NOMO-1 treated with DMSO at 0.1 percent for 48 hours (cell line): ENCODE results near the gene EAPP.
A peak's percentile ranks its signal among the peaks of the same experiment; 100 is the strongest.
"Not testable (repeated sequence)": the region's sequence is repeated elsewhere in the genome, so short reads cannot be mapped to it uniquely, and the experiment has no call there.

Experiments
- DNase-seq: peaks from one replicate; lab custom pipeline; 2025; ENCODE audit not compliant: unreplicated experiment; lab: John Stamatoyannopoulos, UW

EAPP gene

DNA sequence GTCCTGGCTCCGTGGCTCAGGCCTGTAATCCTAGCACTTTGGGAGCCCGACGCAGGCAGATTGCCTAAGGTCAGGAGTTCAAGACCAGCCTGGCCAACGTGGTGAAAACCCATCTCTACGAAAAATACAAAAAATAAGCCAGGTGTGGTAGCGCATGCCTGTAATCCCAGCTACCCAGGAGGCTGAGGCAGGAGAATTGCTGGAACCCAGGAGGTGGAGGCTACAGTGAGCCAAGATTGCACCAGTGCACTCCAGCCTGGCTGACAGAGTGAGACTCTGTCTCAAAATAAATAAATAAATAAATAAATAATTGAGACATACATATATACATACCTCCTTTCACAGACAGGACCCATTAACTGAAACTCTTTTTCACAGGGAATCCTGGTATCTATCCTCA is 1.4 kb downstream of the EAPP start:
- DNase-seq, result not testable (repeated sequence)

DNA sequence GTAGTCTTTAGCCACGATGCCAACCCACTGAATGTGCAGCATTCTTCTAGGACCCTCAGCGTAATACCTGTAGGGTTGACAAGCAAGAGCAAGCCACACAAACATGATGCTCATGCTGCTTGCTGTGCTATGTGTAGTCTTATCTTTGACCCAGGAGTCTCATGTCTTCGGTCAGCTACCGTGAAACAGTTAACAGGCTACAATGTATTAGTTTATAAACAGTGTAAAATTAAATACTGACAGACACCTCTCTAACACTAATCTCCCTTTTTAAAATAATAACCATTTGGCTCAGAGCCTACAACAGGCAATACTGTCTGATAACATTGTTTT is 1.9 kb downstream of the EAPP start:
- no peak for DNase-seq

DNA sequence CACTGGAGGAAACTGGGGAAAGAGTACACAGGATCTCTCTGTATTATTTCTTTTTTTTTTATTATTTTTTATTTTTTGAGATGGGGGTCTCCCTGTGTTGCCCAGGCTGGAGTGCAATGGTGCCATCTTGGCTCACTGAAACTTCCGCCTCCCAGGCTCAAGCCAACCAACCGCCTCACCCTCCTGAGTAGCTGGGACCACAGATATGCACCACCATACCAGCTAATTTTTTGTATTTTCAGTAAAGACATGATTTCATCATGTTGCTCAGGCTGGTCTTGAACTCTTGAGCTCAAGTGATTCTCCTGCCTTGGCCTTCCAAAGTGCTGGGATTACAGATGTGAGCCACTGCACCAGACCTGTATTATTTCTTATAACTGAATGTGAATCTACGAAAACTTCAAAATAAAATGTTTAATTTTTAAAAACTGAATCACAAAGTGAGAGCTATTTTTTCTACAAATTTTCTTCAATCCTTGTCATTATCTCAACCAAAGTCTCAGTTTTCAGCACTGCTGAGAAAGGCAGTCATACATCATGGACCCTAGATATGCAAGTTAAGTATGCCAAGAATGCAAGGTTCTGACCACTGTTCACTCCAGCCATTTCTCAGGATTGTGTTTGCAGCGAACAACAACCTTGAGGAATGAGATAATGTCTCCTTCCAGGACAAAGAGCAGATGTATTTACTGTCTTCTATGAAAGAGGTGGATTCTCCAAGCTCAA is 2.4 kb downstream of the EAPP start:
- DNase-seq, result no peak

DNA sequence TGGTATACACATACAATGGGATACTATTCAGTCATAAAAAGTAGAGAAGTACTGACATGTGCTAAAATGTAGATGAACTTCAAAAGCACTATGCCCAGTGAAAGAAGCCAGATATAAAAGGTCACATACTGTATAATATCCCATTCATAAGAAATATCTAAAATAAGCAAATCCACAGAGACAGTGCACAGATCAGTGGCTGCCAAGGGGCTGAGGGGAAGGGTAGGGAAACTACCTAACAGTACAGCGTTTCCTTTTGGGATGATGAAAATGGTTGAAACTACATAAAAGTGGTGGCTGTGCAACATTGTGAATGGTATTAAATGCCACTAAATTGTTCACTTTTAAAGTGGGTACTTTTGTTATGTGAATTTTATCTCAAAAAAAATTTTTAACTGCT is 11.9 kb downstream of the EAPP start:
- DNase-seq, result no peak

DNA sequence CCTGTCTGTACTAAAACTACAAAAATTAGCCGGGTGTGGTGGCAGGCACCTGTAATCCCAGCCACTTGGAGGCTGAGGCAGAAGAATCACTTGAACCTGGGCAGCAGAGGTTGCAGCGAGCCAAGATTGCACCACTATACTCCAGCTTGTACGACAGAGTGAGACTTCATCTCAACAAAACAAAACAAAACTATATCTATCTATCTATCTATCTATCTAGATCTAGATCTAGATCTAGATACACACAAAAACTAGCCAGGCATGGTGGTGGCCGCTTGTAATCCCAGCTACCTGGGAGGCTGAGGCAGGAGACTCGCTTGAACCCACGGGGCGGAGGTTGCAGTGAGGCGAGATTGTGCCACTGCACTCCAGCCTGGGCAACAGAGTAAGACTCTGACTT is 15.3 kb downstream of the EAPP start:
- not testable (repeated sequence) for DNase-seq

DNA sequence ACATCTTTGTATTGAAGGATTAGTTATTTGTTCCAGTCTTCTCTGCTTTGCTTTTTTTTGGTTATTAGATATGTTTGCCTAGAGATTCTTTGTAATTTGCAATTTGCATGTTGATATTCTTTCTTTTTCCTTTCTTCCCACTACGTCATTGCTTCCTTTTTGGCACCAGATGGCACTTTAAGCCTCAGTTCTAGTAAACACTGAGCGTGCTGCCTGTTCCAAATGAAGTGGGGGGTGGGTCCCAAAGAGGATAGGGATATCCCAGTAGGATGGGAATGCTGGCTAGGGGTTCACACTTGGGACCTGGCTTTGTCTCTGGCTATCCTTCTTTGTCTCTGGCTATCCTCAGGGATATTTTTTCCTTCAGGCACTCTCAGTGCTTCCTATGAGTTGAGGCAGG is 17.0 kb downstream of the EAPP start:
- DNase-seq, result no peak

DNA sequence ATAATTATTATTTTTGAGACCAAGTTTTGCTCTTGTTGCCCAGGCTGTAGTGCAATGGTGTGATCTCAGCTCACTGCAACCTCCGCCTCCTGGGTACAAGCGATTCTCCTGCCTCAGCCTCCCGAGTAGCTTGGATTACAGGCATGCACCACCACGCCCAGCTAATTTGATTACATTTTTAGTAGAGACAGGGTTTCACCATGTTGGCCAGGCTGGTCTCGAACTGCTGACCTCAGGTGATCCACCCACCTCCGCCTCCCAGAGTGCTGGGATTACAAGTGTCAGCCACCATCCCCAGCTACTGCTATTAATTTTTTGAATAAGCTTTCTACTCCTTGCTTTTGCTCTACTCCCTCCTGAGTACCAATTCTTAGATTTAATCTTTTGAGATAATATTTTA is 18.4 kb downstream of the EAPP start:
- DNase-seq, result not testable (repeated sequence)

DNA sequence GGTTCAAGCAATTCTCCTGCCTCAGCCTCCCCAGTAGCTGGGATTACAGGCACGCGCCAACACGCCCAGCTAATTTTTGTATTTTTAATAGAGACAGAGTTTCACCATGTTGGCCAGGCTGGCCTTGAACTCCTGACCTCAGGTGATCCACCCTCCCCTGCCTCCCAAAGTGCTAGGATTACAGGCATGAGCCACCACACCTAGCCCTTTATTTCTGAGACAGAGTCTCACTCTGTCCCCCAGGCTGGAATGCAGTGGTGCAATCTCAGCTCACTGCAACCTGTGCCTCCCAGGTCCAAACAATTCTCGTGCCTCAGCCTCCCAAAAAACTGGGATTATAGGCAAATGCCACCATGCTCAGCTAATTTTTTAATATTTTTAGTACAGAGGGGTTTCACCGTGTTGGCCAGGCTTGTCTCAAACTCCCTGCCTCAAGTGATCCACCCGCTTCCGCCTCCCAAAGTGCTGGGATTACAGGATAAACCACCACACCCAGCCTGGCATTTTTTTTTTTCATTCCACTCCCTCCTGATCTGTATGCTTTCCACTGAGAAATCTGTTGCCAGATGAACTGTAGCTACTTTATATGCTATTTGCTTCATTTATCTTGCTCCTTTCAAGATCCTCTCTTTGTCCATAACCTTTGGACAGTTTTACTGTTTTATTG is 19.1 kb downstream of the EAPP start:
- not testable (repeated sequence) for DNase-seq

DNA sequence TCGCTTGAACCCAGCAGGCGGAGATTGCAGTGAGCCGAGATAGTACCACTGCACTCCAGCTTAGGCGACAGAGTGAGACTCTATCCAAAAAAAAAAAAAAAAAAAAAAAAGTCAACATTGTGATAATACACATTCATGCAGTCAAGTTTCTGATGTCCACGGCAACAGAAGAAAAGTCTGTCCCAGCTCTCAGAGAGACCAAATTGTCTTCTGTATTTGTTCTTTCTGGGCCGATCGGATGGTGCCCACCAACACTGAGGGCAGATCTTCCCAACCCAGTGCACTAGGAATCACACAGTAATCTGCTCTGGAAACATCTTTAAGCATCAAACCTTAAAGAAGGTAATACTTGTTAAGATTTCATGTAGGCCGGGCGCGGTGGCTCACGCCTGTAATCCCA is 31.6 kb downstream of the EAPP start:
- no peak for DNase-seq

DNA sequence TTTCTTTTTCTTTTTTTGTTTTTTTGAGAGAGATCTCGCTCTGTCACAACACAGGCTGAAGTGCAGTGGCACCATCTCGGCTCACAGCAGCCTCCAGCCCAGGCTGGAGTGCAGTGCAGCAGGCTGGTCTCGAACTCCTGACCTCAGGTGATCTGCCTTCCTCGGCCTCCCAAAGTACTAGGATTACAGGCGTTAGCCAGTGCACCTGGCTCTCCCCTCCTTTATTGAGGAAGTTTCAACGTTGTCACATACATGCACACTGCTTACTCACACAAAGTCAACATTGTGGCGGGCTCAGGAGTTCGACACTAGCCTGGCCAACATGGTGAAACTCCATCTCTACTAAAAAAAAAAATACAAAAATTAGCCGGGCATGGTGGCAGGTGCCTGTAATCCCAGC is 32.0 kb downstream of the EAPP start:
- DNase-seq, result no peak

DNA sequence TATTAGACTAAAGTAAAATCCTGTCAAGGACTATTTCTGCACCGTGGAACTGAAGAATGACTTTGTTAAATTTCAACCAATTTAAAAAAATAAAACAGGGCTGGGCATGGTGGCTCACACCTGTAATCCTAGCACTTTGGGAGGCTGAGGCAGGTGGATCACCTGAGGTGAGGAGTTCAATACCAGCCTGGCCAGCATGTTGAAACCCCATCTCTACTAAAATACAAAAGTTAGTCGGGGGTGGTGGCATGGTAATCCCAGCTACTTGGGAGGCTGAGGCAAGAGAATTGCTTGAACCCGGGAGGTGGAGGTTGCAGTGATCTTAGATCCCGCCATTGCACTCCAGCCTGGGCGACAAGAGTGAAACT is 34.4 kb downstream of the EAPP start:
- DNase-seq, result not testable (repeated sequence)

DNA sequence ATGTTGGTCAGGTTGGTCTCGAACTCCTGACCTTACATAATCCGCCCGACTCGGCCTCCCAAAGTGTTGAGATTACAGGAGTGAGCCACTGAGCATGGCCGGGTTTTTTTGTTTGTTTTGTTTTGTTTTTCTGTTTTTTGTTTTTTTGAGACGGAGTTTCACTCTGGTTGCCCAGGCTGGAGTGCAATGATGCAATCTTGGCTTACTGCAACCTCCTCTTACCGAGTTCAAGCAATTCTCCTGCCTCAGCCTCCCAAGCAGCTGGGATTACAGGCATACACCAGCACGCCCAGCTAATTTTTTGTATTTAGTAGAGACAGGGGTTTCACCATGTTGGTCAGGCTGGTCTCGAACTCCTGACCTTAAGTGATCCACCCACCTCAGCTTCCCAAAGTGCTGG is 35.5 kb downstream of the EAPP start:
- not testable (repeated sequence) for DNase-seq

DNA sequence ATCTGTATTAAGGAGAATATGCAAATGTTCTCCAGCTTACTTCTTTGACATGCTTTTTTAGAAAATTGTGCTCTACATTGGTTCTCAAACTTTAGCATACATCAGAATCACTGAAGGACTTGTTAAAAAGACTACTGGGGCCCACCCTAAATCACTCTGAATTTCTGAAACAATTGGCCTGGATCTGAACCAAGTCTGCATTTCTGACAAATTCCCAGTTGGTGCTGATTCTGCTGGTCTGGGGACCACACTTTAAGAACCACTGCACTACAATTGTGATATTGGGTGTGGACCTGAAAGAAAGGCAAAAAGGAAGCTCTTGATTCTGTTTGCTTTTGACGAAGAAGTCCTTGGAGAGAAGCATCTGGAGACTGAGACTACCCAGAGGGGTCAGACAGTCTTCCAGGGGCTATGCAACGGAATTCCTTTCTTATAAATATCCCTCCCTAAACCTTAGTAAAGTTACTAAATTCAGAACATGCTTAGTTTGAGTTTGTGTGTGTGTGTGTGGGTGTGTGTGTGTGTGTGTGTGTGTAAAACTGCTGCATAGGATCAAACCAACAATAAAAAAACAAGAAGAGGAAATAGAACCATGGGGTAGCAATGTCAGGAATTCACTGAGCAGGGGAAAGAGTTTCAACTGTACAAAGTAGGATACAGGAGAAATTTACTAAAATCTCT is 36.8 kb downstream of the EAPP start:
- no peak for DNase-seq

DNA sequence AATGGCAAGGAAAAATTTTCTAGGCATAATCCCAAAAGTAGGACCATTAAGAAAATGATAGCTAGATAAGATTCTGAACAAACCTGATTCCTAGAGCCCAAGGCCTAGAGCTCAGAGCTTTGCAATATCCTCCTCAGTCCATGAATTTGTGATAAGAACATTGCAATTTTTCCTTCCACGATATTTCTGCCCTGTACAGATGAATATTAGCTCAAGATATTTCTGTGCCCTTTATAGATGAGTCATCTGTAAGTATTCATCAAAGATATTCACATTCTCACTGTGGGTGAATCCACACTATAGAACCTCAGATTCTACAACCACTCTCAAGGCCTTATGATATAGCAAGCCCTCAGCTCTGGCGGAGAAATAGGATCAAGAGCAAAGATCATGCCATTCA is 37.5 kb downstream of the EAPP start:
- DNase-seq, result no peak

DNA sequence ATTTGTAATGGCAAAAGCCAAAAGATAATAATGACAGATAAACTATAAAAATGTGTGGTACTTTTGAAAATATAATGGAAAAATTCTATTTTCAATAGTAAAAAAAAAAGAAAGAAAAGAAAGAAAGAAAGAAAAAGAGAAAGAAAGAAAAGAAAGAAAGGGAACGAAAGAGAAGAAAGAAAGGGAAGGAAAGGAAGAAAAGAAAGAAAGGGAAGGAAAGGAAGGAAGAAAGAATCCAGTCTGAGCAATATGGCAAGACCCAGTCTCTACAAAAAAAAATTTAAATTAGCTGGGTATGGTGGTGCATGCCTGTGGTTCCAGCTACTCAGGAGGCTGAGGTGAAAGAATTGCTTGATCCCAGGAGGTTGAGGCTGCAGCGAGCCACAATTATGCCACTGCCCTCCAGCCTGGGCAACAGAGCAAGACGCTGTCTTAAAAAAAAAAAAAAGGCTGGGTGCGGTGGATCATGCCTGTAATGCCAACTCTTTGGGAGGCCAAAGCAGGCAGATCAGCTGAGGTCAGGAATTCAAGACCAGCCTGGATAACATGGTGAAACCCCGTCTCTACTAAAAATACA is 38.4 kb downstream of the EAPP start:
- no peak for DNase-seq

DNA sequence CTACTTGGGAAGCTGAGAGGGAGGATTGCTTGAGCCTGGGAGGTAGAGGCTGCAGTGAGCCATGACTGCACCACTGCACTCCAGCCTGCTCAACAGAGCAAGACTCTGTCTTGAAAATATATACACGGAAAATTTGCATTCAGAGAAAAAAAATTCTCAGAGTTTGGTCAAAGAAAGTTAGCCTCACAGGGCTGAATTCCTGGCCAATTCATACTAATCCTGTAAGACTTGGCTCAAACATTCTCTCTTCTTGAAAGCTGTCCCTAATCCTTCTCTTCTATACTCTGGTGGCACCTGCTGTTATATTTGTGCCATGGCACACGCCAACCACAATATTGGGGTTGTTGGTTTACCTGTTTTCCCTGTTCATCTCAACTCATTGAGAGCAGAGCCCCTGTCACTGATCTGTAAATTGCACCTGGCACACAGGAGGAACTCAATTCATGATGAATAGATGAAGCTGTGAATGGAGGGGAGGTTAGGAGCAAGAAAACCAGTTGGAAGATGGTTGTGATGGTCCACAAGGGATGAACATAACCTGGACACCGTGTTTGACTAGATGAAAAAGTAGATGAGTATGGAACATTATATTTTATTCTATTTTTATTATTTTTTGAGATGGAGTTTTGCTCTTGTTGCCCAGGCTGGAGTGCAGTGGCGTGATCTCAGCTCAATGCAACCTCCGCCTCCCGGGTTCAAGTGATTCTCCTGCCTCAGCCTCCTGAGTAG is 40.7 kb downstream of the EAPP start:
- peak; percentile 55 for DNase-seq

DNA sequence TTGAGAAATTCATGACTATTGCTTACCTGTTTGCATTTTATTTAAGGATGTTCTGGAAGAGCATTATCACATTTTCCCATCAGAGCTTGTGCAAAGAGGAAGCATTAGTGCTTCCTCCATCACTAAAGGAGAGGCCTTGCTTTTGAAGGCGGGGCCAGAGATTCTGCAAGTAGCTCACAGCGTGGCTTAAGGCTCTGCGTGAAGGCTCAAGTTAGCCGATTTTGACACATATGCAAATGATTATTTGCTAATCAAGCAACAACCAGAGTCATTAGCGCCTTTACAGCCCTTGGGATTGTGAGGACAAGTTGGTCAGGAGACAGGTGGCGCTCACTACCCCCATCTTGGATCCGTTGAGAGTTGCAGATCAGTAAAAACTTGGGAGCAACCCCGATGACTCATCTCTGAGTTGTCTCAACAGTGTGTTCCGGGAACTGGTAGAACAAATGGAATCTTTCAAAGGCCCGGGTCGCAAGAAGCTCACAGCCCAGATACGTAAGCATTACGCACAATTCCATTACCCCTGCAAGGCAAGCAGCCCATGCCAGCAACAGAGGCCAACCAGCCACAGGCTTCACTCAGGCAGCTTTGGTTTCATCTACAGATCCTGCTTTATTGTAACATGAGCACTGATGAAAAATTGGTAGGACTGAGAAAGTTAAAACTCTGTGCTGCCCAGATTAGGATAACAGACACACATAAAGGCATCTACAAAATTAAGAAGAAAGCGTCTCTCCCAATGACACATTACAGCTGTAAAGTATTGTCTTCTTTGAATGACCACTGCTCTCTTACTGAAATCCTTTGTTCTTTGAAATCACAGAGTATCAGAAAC is 42.6 kb downstream of the EAPP start:
- peak; percentile 83 for DNase-seq

DNA sequence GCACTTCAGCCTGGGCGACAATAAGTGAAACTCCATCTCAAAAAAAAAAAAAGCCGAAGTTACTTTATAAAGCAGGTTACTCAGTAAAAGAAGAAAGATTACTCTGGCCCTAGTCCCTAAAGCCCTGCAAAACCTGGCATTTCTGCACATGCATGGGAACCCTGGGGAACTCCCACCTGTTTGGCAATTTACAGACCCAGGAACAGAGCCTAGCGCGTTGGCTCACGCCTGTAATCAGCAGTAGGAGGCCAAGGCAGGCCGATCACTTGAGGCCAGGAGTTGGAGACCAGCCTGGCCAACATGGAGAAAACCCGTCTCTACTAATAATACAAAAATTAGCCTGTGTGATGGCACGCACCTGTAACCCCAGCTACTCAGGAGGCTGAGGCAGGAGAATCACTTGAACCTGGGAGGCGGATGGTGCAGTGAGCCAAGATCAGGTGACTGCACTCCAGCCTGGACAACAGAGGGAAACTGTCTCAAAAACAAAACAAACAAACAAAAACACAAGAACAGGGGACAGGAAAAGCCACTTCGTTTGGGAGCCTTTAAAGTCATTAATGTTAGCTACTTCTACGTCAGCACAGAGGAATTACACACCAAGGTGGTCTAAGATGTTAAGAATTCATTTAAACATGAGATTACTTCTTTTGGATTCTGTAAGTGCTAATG is 43.4 kb downstream of the EAPP start:
- no peak for DNase-seq

DNA sequence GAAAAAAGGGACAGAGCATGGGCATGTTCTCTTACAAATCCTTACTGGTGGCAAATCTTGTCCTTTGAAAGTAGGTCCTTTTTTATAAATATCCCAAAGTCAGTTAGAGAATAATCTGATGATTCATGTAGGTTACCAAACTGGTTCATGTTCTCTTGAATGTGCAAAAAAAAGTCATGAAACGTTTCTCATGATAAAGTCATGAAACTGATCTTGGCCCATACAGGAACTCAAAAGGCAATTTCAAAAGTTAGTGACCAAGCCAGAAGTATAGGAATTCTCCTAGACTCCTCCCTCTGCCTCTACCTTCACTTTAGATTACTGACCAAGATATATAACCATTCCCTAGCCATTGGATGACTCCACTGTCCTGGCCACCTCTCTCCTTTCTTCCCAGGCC is 50.2 kb downstream of the EAPP start:
- DNase-seq, result peak; percentile 4

DNA sequence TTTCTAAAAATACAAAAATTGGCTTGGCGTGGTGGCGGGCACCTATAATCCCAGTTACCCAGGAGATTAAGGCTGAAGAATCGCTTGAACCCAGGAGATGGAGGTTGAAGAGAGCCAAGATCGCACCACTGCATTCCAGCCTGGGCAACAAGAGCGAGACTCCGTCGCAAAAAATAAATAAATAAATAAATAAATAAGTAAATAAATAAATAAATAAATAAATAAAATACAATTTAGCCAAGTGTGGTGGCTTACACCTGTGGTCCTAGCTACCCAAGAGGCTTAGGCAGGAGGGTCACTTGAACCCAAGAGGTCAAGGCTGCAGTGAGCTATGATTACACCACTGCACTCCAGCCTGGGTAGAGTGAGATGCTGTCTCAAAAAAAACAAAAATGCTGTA is 51.0 kb downstream of the EAPP start:
- DNase-seq, result no peak
